Thyroid gland (tissue), 4 donors: ENCODE measurements around the gene POFUT1. TPM values are rescaled to one million over a fixed set of nuclear protein-coding genes. Genes with fewer than 3 reads are reported as not detected.
"Not testable (repeated sequence)": the region's sequence is repeated elsewhere in the genome, so short reads cannot be mapped to it uniquely, and the experiment has no call there.

Experiments
- DNase-seq, 2 donors: peaks; one replicate each; pipeline ENCODE4 v3.0.0-alpha.2; 2019
- H3K27ac ChIP-seq, 3 donors: fragments of 200-600 bp; sonication (generic); 1 replicate in 2 of 3; 2 replicates in 1 of 3; pipeline ENCODE4 v1.5.1; 2016 to 2019; ENCODE audit warnings: mild to moderate bottlenecking in 1 of 3, moderate library complexity in 1 of 3
- H3K27me3 ChIP-seq: fragments of 200-600 bp; sonication (generic); one replicate; pipeline ENCODE4 v1.5.1; 2019
- H3K36me3 ChIP-seq, 2 donors: fragments of 200-600 bp; sonication (generic); one replicate each; pipeline ENCODE4 v1.5.1; 2016 to 2019
- H3K4me1 ChIP-seq, 2 donors: fragments of 200-600 bp; sonication (generic); one replicate each; pipeline ENCODE4 v1.5.1; 2017 to 2019
- H3K4me3 ChIP-seq, 3 donors: fragments of 200-600 bp; sonication (generic); replicated peaks in 1 of 3; 1 replicate in 2 of 3; 2 replicates in 1 of 3; pipeline ENCODE4 v1.5.1; 2016; ENCODE audit warnings: mild to moderate bottlenecking in 1 of 3
- H3K9me3 ChIP-seq: fragments of 200-600 bp; sonication (generic); one replicate; pipeline ENCODE4 v1.5.1; 2017
- CTCF ChIP-seq, 6 experiments: fragments of 200-600 bp in 3 of 6; fragments of 450-650 bp in 3 of 6; sonication (generic) in 3 of 6; IDR thresholded peaks; one replicate each; pipeline ENCODE4 v1.5.1; 2016 to 2019; ENCODE audit warnings: antibody characterized with exemption in 6 of 6, mild to moderate bottlenecking in 2 of 6, inconsistent platforms in 1 of 6, moderate library complexity in 1 of 6
- POLR2A ChIP-seq, 2 donors: fragments of 450-650 bp; IDR thresholded peaks; one replicate each; pipeline ENCODE4 v1.6.1; 2017; ENCODE audit warnings: antibody characterized with exemption in 2 of 2, mild to moderate bottlenecking in 2 of 2, moderate library complexity in 1 of 2
- WGBS, 2 donors: methylation state at CpG; one replicate each; pipeline ENCODE4 v1.1.5; 2017; 5-methylcytosine and 5-hydroxymethylcytosine counted together
- intact Hi-C: fragments of 100-400 bp; cut with DNase I; formaldehyde crosslinking; loops from one replicate; pipeline ENCODE4 v1.15.1; 2023
- total RNA-seq, 4 donors: library from RNA; depleted of rRNA; stranded (reverse); fragments of >200 nt; gene quantifications; one replicate each; pipeline ENCODE4 v1.2.3, GENCODE V29; 2016

POFUT1 gene
- total RNA-seq, 4 donors from 2014 or later, result 35.1 to 40.5 (median 38.5) TPM

- intact Hi-C loops, result no loop called here
Observed at GRCh38 chr20:32191422-32191821, 16.3 kb upstream of the POFUT1 start.

GRCh38 chr20:32191873-32192272, 15.8 kb upstream of the POFUT1 start:
- H3K36me3 ChIP-seq, result peaks cover 15 to 18% of the 10 kb centered on the region in 2 donors
- no peak for DNase-seq
- TF ChIP-seq CTCF (IDR thresholded peaks at IDR 0.05) (no peak), POLR2A (IDR thresholded peaks at IDR 0.05) (no peak)
- peaks cover 22 to 38% of the 10 kb centered on the region in 2 donors for H3K4me1 ChIP-seq
- H3K27me3 ChIP-seq, result no peaks in the 10 kb centered on the region
- no peaks in the 10 kb centered on the region for H3K9me3 ChIP-seq
- intact Hi-C loops, result no loop called here
- peak overlapping the region; percentile 37 to 80 (median 37) for H3K27ac ChIP-seq
- H3K4me3 ChIP-seq, result no peak overlapping the region

More at GRCh38 chr20:32191422-32191821, 16.3 kb upstream of the POFUT1 start:
- DNase-seq, result no peak
- Histone ChIP-seq H3K9me3 (no peaks in the 10 kb centered on the region), H3K36me3 (peaks cover 10 to 13% of the 10 kb centered on the region in 2 donors), H3K27ac (peak overlapping the region in 2 of 3 donors; percentile 37 to 80), H3K27me3 (no peaks in the 10 kb centered on the region), H3K4me1 (peaks cover 22 to 38% of the 10 kb centered on the region in 2 donors), H3K4me3 (no peak overlapping the region)
- TF ChIP-seq CTCF (IDR thresholded peaks at IDR 0.05), result no peak
- TF ChIP-seq POLR2A (IDR thresholded peaks at IDR 0.05), result no peak
- WGBS, 2 donors, result 80 to 92% methylated on average over 2 to 3 of the region's 3 CpGs

GRCh38 chr20:32192698-32193097, 15.0 kb upstream of the POFUT1 start:
- 33 to 35% methylated on average over 3 of the region's 3 CpGs for WGBS, 2 donors
- intact Hi-C loops, result no loop called here
- Histone ChIP-seq H3K27ac (peak overlapping the region; percentile 37 to 80 (median 71)), H3K4me1 (peaks cover 22 to 38% of the 10 kb centered on the region in 2 donors), H3K9me3 (no peaks in the 10 kb centered on the region), H3K27me3 (no peaks in the 10 kb centered on the region), H3K36me3 (peaks cover 23 to 24% of the 10 kb centered on the region in 2 donors), H3K4me3 (no peak overlapping the region)
- no peak for TF ChIP-seq POLR2A (IDR thresholded peaks at IDR 0.05)
- TF ChIP-seq CTCF (IDR thresholded peaks at IDR 0.05), result no peak
- peak; percentile 68 to 76 for DNase-seq

GRCh38 chr20:32193336-32193735, 14.3 kb upstream of the POFUT1 start:
- 87 to 93% methylated on average over 5 of the region's 5 CpGs for WGBS, 2 donors
- H3K4me3 ChIP-seq, intact Hi-C loops, DNase-seq, H3K27me3 ChIP-seq, H3K9me3 ChIP-seq: not testable (repeated sequence)
- peaks cover 23 to 24% of the 10 kb centered on the region in 2 donors for H3K36me3 ChIP-seq
- H3K27ac ChIP-seq, result peak overlapping the region; percentile 37 to 71 (median 43)
- peaks cover 22 to 38% of the 10 kb centered on the region in 2 donors for H3K4me1 ChIP-seq

GRCh38 chr20:32193996-32194395, 13.7 kb upstream of the POFUT1 start:
- intact Hi-C loops, result no loop called here

More at GRCh38 chr20:32193996-32194395, 13.7 kb upstream of the POFUT1 start:
- H3K27me3 ChIP-seq, result no peaks in the 10 kb centered on the region
- WGBS, 2 donors, result 83 to 88% methylated on average over 6 of the region's 6 CpGs
- no peak overlapping the region for H3K27ac ChIP-seq
- no peak overlapping the region for H3K4me3 ChIP-seq
- DNase-seq, result no peak
- no peak for TF ChIP-seq POLR2A (IDR thresholded peaks at IDR 0.05)
- TF ChIP-seq CTCF (IDR thresholded peaks at IDR 0.05), result no peak
- H3K36me3 ChIP-seq, result peaks cover 23 to 24% of the 10 kb centered on the region in 2 donors
- peaks cover 20 to 35% of the 10 kb centered on the region in 2 donors for H3K4me1 ChIP-seq
- H3K9me3 ChIP-seq, result no peaks in the 10 kb centered on the region
